ENCODE results near the gene RGS3.

DNA sequence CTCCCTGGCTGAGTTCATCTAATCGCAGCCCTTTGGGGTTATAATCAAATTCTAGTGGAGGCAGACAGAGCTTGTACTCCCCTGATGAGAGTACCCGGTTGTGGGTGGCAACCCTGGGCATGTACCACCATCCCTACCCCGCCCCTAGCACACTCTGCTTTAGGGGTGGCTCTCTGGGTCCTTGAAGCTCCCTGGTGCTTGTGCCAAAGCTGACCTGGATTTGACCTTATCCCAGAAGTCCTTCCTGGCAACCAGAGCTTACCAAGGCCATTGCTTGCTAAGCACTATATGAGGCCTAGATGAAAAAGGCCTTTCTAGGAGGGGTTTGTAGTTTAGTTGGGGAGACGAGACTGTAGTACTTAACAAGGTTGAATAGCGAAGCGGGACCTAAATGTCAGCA is 72.2 kb downstream of the RGS3 start:
- TF ChIP-seq POLR2A (IDR thresholded peaks at IDR 0.05) = no peak
- TF ChIP-seq, protein P1, sequence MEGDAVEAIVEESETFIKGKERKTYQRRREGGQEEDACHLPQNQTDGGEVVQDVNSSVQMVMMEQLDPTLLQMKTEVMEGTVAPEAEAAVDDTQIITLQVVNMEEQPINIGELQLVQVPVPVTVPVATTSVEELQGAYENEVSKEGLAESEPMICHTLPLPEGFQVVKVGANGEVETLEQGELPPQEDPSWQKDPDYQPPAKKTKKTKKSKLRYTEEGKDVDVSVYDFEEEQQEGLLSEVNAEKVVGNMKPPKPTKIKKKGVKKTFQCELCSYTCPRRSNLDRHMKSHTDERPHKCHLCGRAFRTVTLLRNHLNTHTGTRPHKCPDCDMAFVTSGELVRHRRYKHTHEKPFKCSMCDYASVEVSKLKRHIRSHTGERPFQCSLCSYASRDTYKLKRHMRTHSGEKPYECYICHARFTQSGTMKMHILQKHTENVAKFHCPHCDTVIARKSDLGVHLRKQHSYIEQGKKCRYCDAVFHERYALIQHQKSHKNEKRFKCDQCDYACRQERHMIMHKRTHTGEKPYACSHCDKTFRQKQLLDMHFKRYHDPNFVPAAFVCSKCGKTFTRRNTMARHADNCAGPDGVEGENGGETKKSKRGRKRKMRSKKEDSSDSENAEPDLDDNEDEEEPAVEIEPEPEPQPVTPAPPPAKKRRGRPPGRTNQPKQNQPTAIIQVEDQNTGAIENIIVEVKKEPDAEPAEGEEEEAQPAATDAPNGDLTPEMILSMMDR (IDR thresholded peaks at IDR 0.05) = no peak
